Astrocyte of the cerebellum (primary cell): ENCODE measurements around the gene BPIFA2.
"Not testable (repeated sequence)": the region's sequence is repeated elsewhere in the genome, so short reads cannot be mapped to it uniquely, and the experiment has no call there.

ENCODE experiments used
- DNase-seq: peaks from one replicate; pipeline ENCODE4 v3.0.0-alpha.2; 2011; ENCODE audit warnings: low read depth
- H3K4me3 ChIP-seq: 2 replicates; pipeline ENCODE4 v1.5.1; 2011; ENCODE audit warnings: mild to moderate bottlenecking, low read depth, low read length, moderate library complexity
- CTCF ChIP-seq: IDR thresholded peaks from 2 replicates; pipeline ENCODE4 v1.5.1; 2012; ENCODE audit warnings: low read length, low read depth, moderate library complexity, mild to moderate bottlenecking; ENCODE audit errors: missing control alignments
- in situ Hi-C: cut with HindIII; loops from 2 replicates; pipeline ENCODE4 v1.10.0; 2017; ENCODE audit warnings: low sequenced_read_pairs

Gene BPIFA2

DNA sequence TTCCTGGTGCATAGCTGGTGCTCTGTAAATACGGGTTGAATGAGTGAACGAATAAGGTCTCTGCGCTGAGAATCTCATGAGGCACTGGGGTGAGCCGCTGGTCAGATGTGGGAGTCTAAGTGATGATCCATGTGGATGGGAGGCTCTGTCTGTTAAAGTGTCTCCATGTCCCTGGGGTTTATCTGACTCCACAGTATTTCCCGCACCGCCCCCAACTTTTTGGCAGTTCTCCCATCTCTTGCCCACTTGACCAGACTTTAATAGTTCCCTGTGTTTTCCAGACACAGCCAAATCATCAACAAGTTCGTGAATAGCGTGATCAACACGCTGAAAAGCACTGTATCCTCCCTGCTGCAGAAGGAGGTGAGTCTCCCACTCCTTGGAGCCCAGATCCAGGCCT lies 9.9 kb downstream of the BPIFA2 start:
- in situ Hi-C loops = no loop called here
- H3K4me3 ChIP-seq = no peak overlapping the region
- TF ChIP-seq CTCF = no peak
- DNase-seq = no peak

GRCh38 chr20:33178726-33179125 lies 10.8 kb downstream of the BPIFA2 start:
- no peak for DNase-seq
- in situ Hi-C loops = no loop called here
- TF ChIP-seq CTCF = no peak
- no peak overlapping the region for H3K4me3 ChIP-seq

GRCh38 chr20:33180169-33180568 lies 12.2 kb downstream of the BPIFA2 start:
- no peak overlapping the region for H3K4me3 ChIP-seq
- no peak for TF ChIP-seq CTCF
- in situ Hi-C loops = no loop called here
- DNase-seq = no peak

- in situ Hi-C loops = no loop called here
- TF ChIP-seq CTCF = no peak
- no peak overlapping the region for H3K4me3 ChIP-seq
Measured at GRCh38 chr20:33181482-33182093, 13.6 kb downstream of the BPIFA2 start.

DNA sequence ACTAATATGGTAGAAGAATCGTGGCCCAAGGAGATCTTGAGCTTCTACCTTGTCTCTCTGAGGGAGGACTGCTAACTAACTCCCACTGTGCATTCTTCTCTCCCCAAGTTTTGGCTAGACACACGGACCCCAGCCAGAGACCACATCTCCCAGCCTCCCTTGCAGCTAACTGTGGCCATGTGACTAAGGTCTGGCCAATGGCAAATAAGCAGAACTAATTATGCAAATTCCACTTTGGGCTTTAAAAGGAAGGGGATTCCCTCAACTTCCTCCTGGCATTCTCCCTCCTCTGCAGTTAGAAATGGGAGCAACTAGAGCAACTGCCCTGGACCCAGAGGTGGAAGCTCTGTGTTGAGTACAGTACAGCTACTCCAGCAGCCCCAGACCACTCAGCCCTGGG lies 15.4 kb downstream of the BPIFA2 start:
- no peak for TF ChIP-seq CTCF
- in situ Hi-C loops = no loop called here
- no peak for DNase-seq
- H3K4me3 ChIP-seq = no peak overlapping the region

More at GRCh38 chr20:33181482-33182093, 13.6 kb downstream of the BPIFA2 start:
- no peak for DNase-seq

- in situ Hi-C loops, DNase-seq, H3K4me3 ChIP-seq: not testable (repeated sequence)
Measured at GRCh38 chr20:33185031-33185590, 17.2 kb downstream of the BPIFA2 start.

DNA sequence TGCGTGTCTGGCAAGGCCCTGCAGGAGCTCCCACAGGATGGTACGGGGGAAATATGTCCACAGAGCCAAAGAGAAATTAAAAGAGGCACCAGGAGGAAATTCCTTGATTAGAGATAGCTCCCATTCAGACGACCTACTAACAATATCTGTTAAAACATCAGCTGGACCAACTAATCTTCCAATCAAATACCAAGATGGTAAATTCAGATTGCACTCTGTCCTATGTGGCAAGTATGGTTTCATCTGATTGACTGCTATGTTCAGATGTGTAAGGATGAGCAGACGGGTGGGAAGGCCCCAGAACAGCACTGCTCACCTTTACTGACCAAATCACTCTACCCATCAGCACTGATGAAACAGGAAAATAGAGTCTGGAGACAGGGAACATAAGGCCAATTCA lies 19.5 kb downstream of the BPIFA2 start:
- no peak overlapping the region for H3K4me3 ChIP-seq
- in situ Hi-C loops = no loop called here
- no peak for DNase-seq
- no peak for TF ChIP-seq CTCF
